AG09319 (cell line): ENCODE measurements around the gene KRT7.
"Not testable (repeated sequence)": the region's sequence is repeated elsewhere in the genome, so short reads cannot be mapped to it uniquely, and the experiment has no call there.

Source experiments
- DNase-seq: peaks from one replicate; pipeline ENCODE4 v3.0.0-alpha.2; 2010; ENCODE audit warnings: low read depth; ENCODE audit errors: extremely low read depth
- TF ChIP-seq, protein P1 (sequence below): IDR thresholded peaks from 2 replicates; pipeline ENCODE4 v1.5.1; 2011; ENCODE audit warnings: low read depth, mild to moderate bottlenecking, inconsistent platforms, low read length, moderate library complexity

The KRT7 gene

DNA sequence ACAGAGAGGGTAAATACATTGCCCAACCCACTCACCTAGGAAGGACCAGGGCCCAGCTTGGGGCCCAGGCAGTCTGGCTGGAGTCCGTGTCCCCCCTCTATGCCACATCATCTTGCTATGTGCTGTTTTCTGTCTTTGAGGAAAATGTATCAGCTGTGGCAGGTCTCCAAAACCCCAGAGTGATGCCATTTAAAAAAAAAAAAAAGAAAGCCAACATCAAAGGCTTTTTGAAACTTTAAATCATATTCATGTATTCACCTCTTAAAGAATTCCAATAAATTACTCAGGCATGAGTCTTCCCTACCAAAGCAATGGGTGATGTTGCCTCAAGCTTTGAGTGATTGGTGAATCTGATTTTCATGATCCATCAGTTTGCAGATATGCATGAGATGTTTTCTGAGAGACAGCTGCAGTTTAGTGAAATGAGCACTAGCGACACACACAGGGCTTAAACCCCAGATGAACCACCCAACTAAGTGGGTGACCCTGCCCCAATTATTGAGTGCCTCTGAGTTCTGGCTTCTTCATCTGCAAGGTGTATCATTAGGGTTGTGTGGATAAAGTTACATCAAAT, 52.2 kb downstream of the KRT7 start:
- no peak for DNase-seq
- TF ChIP-seq, protein P1, sequence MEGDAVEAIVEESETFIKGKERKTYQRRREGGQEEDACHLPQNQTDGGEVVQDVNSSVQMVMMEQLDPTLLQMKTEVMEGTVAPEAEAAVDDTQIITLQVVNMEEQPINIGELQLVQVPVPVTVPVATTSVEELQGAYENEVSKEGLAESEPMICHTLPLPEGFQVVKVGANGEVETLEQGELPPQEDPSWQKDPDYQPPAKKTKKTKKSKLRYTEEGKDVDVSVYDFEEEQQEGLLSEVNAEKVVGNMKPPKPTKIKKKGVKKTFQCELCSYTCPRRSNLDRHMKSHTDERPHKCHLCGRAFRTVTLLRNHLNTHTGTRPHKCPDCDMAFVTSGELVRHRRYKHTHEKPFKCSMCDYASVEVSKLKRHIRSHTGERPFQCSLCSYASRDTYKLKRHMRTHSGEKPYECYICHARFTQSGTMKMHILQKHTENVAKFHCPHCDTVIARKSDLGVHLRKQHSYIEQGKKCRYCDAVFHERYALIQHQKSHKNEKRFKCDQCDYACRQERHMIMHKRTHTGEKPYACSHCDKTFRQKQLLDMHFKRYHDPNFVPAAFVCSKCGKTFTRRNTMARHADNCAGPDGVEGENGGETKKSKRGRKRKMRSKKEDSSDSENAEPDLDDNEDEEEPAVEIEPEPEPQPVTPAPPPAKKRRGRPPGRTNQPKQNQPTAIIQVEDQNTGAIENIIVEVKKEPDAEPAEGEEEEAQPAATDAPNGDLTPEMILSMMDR = no peak

DNA sequence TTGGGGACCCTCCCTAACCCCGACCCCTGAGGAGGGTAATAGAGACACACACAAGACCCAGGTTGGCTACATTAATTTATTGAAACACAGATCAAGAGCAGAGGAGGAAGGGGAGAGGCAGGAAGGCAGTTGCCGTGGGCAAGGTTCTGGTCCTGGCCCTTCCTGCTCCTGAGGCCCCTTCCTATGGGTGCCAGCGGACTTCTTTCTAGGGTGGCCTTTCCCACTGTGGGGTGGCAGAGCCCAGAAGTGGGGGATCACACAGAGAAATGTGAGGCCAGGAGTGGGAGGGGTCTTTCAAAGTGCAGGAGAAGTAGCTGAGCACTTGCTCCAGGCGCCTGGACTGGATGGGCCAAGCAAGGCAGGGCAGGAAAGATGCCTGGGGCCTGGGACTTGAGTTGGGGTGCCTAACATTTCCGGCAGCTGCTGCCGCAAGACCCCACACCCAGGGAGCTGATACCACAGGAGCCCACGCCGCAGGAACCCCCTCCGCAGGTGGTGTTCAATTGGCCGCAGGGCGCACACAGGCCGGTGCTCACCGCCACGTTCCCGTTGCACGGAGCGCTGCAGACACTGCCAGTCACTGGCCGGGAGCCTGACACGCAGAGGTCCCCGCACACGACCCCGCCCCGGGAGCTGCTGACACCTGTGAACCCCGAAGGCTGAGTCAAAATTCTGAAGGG, 52.9 kb downstream of the KRT7 start:
- TF ChIP-seq, protein P1 = no peak
- DNase-seq = no peak

DNA sequence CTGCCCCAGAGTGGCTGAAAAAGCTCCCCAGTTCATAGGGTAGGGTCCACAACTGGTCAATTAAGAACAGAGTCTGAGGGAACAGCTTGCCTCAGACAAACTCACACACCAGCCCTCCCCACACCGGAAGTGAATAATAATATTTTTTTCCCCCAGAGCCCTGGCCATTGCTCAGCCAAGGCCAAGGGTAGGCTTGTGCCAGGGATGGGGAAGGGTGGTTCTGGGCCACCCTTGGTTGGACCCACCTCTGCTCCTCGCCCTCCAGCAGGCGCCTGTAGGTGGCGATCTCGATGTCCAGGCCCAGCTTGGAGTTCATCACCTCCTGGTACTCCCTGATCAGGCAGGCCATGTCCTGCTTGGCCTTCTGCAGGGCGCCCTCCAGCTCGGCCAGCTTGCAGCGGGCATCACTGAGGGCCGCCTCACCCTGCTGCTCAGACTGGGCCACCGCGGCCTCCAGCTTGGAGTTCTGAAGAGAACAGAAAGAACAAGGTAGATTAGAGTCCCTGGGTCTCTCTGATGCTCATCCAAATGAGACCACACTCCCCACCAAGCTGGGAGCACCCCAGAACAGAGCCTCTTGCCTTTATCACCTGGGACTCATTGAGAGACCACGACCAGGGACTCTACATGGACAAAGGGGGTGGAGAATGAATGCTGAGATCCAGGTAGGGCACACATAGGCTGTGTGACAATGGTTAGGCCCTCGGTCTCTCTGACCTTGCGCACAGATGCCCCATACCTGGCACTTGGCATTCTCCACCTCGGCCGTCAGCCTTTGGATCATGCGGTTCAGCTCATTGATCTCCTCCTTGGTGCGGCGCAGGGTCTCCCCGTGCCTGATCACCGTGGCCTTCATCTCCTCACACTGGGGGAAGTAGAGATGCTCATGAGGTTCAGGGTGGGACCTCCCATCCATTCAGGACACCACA, 54.1 kb downstream of the KRT7 start:
- DNase-seq = not testable (repeated sequence)

DNA sequence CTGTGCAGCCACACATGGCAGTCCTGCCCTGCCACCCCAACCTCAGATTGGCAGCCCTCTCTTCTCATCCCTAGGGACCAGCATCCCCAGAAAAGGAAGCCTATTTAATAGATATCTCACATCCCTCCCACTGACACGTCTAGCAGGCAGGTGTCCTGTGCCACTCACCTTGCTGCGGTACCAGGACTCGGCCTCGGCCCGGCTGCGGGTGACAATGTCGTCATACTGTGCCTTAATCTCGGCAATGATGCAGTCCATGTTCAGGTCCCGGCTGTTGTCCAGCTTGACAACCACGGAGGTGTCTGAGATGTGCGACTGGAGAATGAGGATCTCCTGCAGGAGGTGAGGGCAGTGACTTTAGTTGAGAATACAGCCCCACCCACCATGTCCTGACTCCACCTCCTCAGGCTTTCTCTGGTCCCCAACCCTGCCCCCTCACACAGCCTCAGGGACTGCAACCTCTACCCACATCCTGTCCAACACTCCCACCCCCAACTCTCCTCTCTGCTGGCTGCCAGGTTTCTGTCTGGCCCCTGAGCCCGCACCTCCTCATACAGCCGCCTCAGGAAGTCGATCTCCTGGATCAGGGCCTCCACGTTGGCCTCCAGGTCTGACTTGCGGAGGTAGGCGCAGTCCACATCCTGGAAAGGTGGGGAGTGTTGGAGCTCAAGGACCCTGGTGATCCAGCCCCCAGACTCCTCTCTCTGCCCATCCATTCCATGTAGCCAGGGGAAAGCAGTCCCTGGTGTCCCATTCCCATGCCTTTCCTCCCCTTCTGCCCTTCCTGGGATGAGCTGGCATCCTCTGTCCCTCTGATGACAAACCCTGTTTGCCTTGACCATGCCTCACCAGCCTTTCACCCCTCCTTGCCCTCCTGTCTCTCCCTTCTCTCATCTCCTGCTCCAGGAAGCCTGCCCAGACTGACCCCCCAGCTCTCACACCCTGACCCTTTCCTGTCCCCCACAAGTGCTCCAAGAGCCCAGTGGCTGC, 55.1 kb downstream of the KRT7 start:
- not testable (repeated sequence) for DNase-seq

DNA sequence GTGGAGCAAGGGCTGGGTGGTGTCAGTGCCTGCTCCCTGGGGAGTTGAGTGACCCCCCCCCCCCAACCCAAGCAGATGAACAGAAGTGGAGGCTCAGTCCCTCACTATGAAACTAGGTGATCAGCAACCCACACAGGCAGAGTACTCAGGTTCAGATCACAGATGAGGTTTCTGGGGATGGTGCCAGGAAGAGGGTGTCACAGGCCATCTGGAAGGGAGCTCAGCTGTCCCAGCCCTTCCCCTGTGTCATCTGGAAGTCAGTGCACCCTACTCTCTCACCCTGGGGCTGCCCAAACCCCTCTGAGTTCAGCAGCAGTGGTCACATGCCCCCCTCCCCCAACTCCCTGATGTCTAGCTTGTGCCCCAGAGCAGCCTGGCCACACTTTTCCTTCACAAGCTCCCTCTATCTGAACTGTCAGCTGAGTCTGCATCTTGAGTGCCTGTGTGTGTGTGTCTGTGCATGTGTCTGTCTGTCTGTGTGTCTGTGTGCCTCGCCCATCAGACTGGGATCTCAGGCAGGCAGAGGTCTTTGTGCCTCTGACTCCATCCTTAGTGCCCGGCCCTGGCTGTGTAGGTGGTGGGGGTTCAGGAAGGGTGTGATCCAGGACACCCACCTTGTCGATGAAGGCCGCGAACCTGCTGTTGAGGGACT, 57.6 kb downstream of the KRT7 start:
- not testable (repeated sequence) for DNase-seq

DNA sequence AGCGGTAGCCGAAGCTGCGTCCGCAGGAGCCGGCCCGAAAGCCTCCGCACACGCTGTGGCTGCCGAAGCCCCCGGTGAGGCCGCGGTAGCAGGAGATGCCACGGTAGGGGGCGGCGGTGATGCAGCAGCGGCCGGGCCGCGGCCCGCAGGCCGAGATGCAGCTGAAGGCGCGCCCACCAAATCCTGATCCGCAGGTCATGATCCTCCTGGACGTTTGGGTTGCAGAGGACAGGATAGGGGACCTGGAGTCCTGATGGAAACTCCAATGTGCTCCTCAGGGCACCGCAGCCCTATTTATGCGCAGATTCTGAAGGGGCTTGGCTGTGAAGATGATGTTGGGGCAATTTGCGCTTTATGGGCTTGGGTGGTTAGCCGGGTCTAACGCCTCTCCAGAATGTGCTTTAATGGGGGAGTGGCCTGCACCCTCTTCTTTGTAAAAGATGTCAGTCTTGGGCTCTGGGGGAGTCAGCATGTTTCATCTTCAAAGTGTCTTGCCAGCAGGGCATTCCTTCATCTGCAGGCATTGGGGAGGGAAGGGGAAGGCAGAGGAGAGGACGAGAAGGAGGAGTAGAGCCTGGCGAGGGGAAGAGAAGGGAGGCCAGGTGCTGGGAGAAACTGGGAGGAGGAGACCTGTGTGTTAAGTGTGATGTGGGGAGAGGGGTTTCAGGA, 58.4 kb downstream of the KRT7 start, which contains the start of gene KRT81:
Gene KRT81, minus strand, starts transcription at position 268 of the 669 bp plus-strand sequence. Its CDS starts 69 bp downstream, at position 199.
- TF ChIP-seq, protein P1 = no peak
- DNase-seq = no peak

DNA sequence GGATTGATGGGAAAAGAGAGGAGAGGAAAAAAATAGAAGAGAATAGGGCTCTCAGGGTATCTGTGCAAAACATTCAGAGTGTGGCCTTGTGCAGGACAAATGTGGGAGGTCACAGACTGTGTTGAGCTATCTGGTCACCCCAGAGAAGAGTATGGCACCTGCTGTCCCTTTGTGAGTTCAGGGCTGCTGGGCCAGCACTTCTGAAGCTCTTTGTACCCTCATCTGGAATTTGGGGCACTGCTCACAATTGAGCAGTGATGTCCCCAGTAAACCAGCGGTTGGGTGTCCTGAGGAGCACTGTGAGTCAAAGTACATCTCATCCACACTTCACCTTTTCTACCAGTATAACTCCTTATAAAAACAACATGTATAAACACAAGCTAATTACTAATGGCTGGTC, 60.9 kb downstream of the KRT7 start:
- TF ChIP-seq, protein P1 = no peak
- DNase-seq = no peak
